Upper lobe of right lung (tissue), 1 donor: ENCODE results near the gene KIF1A. TPM values are rescaled to one million over a fixed set of nuclear protein-coding genes. Genes with fewer than 3 reads are reported as not detected.

ENCODE experiments used
- ATAC-seq: fragments of 200-7000 bp; cut with Tn5 transposase; one replicate; pipeline ENCODE4 v1.9.1; 2020; ENCODE audit warnings: mild to moderate bottlenecking, moderate library complexity
- DNase-seq: peaks from one replicate; pipeline ENCODE4 v3.0.0-alpha.2; 2020
- H3K27ac ChIP-seq: fragments of 200-600 bp; one replicate; pipeline ENCODE4 v1.8.0; 2022
- H3K27me3 ChIP-seq: fragments of 200-600 bp; one replicate; pipeline ENCODE4 v1.8.0; 2022; ENCODE audit warnings: mild to moderate bottlenecking
- H3K36me3 ChIP-seq: fragments of 200-600 bp; one replicate; pipeline ENCODE4 v1.8.0; 2022
- H3K4me1 ChIP-seq: fragments of 200-600 bp; one replicate; pipeline ENCODE4 v1.8.0; 2022
- H3K4me3 ChIP-seq: fragments of 200-600 bp; one replicate; pipeline ENCODE4 v1.8.0; 2022; ENCODE audit warnings: mild to moderate bottlenecking
- H3K9me3 ChIP-seq: fragments of 200-600 bp; one replicate; pipeline ENCODE4 v1.8.0; 2022
- intact Hi-C: fragments of 100-400 bp; cut with DNase I; formaldehyde crosslinking; loops from one replicate; pipeline ENCODE4 v1.11.0; 2022
- total RNA-seq: library from RNA; stranded (reverse); fragmentation: NEBNext Ultra II Directional; extraction: Animal tissue kit (Norgen Biotek cat#: 25700); gene quantifications from one replicate; pipeline ENCODE4 v1.2.1, GENCODE V29; 2021
- TF ChIP-seq, protein P1 (sequence below): fragments of 200-600 bp; IDR thresholded peaks from one replicate; pipeline ENCODE4 v1.8.0; 2022; ENCODE audit warnings: antibody characterized with exemption
- donor health status: DM: no; HTN: yes; CAD: no; lungs with severe emphysema.

KIF1A gene
- total RNA-seq, 1 donor from 2014 or later, result 0.81 TPM

DNA sequence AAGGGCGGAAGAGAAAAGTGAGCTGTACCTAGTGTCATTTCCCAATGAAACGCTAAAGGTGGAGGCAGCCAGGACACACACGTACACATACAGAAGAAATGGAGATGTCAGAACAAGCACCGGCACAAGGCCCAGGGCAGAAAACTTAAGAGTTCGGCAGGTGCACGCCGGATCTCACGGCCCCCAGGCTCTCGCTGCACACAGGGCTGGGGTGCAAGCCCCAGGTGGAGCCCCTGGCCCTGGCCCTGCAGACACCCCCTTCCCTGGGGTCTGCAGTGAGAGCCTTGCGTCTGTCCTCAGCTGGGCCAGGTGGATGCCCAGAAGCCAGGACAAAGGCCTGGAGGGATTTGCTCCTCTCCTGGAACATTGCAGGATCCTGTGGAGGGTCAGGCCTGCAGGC, 91.7 kb downstream of the KIF1A start:
- no peak overlapping the region for H3K27ac ChIP-seq
- no peaks in the 10 kb centered on the region for H3K36me3 ChIP-seq
- H3K27me3 ChIP-seq, result no peaks in the 10 kb centered on the region
- ATAC-seq (no peak), DNase-seq (no peak)
- TF ChIP-seq, protein P1, sequence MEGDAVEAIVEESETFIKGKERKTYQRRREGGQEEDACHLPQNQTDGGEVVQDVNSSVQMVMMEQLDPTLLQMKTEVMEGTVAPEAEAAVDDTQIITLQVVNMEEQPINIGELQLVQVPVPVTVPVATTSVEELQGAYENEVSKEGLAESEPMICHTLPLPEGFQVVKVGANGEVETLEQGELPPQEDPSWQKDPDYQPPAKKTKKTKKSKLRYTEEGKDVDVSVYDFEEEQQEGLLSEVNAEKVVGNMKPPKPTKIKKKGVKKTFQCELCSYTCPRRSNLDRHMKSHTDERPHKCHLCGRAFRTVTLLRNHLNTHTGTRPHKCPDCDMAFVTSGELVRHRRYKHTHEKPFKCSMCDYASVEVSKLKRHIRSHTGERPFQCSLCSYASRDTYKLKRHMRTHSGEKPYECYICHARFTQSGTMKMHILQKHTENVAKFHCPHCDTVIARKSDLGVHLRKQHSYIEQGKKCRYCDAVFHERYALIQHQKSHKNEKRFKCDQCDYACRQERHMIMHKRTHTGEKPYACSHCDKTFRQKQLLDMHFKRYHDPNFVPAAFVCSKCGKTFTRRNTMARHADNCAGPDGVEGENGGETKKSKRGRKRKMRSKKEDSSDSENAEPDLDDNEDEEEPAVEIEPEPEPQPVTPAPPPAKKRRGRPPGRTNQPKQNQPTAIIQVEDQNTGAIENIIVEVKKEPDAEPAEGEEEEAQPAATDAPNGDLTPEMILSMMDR, result no peak
- no peaks in the 10 kb centered on the region for H3K9me3 ChIP-seq
- H3K4me3 ChIP-seq, result no peak overlapping the region
- H3K4me1 ChIP-seq, result peaks cover 9% of the 10 kb centered on the region
- intact Hi-C loops, result no loop called here

DNA sequence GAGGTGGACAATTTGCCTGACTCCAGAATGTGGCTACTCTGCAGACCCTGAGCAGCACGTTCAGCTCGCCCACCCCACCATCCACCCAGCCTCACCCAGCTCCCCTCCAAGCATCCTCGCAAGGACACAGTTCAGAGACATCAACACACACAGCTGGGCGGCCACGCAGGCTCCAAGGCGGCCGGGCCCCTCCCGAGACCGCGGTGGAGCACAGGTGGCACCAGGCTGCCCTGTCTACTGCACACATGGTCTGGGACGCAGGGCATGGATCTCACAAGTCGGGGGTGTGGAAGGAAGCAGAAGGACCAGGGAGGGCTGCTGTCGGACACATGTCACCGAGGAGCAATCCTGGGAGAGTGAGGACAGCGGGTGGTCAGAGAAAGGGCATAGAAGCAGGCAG, 92.1 kb downstream of the KIF1A start:
- H3K4me1 ChIP-seq, result peaks cover 9% of the 10 kb centered on the region
- H3K36me3 ChIP-seq, result no peaks in the 10 kb centered on the region
- H3K27ac ChIP-seq, result no peak overlapping the region
- H3K9me3 ChIP-seq, result no peaks in the 10 kb centered on the region
- H3K4me3 ChIP-seq, result no peak overlapping the region
- DNase-seq (no peak), ATAC-seq (no peak)
- no peaks in the 10 kb centered on the region for H3K27me3 ChIP-seq
- intact Hi-C loops, result no loop called here
- TF ChIP-seq, protein P1, result no peak

DNA sequence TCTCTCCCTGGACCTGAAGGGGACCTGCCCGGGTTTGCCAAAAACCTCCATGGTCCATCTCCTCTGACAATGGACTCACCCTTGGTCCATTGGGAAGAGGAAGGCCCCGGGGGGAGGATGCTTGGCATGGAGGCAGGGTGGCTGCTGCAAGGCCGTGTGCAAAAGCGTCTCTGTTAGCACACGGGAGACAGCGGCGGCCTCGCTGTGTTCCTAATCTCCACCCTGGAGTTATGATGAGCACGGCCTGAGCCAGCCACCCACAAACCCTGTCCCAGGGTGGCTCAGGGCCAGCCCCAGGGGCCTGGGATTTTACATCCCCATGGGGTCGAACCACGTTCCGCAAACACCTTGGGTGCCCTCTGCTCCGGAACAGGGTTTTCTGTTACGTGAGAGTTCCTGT, 92.6 kb downstream of the KIF1A start:
- ATAC-seq (no peak), DNase-seq (no peak)
- Histone ChIP-seq H3K36me3 (no peaks in the 10 kb centered on the region), H3K27me3 (no peaks in the 10 kb centered on the region), H3K27ac (no peak overlapping the region), H3K9me3 (no peaks in the 10 kb centered on the region), H3K4me1 (peaks cover 9% of the 10 kb centered on the region), H3K4me3 (no peak overlapping the region)
- intact Hi-C loops, result no loop called here
- TF ChIP-seq, protein P1, result no peak

DNA sequence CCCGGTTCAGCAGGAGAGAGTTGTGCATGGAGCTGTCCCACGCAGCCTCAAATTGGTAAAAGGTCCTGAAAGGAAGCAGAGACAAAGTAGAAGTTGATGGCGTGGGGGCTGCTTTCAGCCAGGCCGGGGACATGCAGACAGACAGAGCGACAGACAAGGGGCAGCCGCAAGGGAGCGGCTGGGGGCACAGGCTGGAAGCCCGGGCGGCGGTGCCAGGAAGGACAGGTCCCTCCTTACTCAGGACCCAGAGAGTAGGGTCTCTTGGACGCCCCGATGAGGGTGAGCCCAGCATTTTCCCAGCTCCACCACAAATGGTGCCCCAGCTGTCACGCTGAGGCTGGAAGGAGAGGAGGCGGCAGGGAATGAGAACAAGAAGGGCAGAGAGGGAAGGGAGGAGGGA, 93.1 kb downstream of the KIF1A start:
- ATAC-seq (no peak), DNase-seq (no peak)
- no peaks in the 10 kb centered on the region for H3K9me3 ChIP-seq
- no peaks in the 10 kb centered on the region for H3K27me3 ChIP-seq
- TF ChIP-seq, protein P1, result no peak
- H3K4me1 ChIP-seq, result peaks cover 9% of the 10 kb centered on the region
- no peak overlapping the region for H3K4me3 ChIP-seq
- no peaks in the 10 kb centered on the region for H3K36me3 ChIP-seq
- intact Hi-C loops, result no loop called here
- no peak overlapping the region for H3K27ac ChIP-seq

DNA sequence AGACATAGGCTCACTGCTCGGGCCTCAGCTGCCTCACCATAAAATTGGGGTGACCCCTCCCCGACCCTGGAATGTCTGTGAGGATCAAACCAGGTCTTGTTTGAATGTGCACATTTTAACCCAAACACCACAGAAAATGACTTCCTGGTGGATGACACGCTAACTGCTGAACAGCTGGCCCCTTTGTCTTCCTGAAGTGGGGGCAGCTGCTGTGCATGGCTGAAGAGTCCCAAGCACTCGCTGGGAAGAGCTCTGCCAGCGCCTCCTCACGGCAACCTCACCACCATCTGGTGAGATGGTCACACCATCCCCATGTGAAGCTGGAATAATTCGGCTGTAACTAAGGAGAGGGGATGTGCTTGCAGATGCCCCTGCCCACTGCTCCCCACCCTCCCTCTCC, 94.3 kb downstream of the KIF1A start:
- no peak for DNase-seq
- intact Hi-C loops, result no loop called here

More for the DNA sequence above, 94.3 kb downstream of the KIF1A start:
- H3K9me3 ChIP-seq, result no peaks in the 10 kb centered on the region
- H3K36me3 ChIP-seq, result no peaks in the 10 kb centered on the region
- no peak for ATAC-seq
- H3K27ac ChIP-seq, result no peak overlapping the region
- H3K4me3 ChIP-seq, result no peak overlapping the region
- no peaks in the 10 kb centered on the region for H3K27me3 ChIP-seq
- TF ChIP-seq, protein P1, result no peak
- peaks cover under 1% of the 10 kb centered on the region for H3K4me1 ChIP-seq
